H1 (cell line): ENCODE measurements around the gene ERP29. TPM values are rescaled to one million over a fixed set of nuclear protein-coding genes. Genes with fewer than 3 reads are reported as not detected.

Source experiments
- CTCF ChIA-PET: fragments of 300-600 bp; sonication (Branson Sonifier 250); formaldehyde crosslinking; loops from one replicate; lab custom pipeline; 2021; ENCODE audit not compliant: partially characterized antibody; lab: Charles Lee
- POLR2A ChIA-PET: fragments of 300-600 bp; sonication (Branson Sonifier 250); formaldehyde crosslinking; loops from one replicate; lab custom pipeline; 2021; ENCODE audit warnings: inconsistent platforms; ENCODE audit not compliant: partially characterized antibody; lab: Charles Lee
- DNase-seq, 2 experiments: peaks; one replicate each; pipeline versions ENCODE4 v3.0.0 to v3.0.0-alpha.2; 2010 to 2022; ENCODE audit warnings: low spot score in 2 of 2, low read depth in 1 of 2, mixed read lengths in 1 of 2
- FAIRE-seq: peaks from 2 replicates; lab custom pipeline; 2011; peaks lifted over from hg19 to GRCh38; lab: Jason Lieb, UNC
- H2AFZ ChIP-seq: 2 replicates; pipeline ENCODE4 v1.8.1; 2012; ENCODE audit warnings: low read length, inconsistent platforms
- H2AK5ac ChIP-seq: 2 replicates; pipeline ENCODE4 v1.6.1; 2013; ENCODE audit warnings: low read depth, low read length
- H2BK120ac ChIP-seq: replicated peaks from 2 replicates; pipeline ENCODE3; 2013; ENCODE audit warnings: low read depth, low read length, inconsistent platforms
- H2BK12ac ChIP-seq: 2 replicates; pipeline ENCODE4 v1.6.1; 2013; ENCODE audit warnings: low read depth, low read length
- H2BK15ac ChIP-seq: 2 replicates; pipeline ENCODE4 v1.6.1; 2013; ENCODE audit warnings: low read length
- H2BK20ac ChIP-seq: 2 replicates; pipeline ENCODE4 v1.6.1; 2013; ENCODE audit warnings: low read length
- H2BK5ac ChIP-seq: 2 replicates; pipeline ENCODE4 v1.6.1; 2013; ENCODE audit warnings: low read depth, low read length
- H3K14ac ChIP-seq: 2 replicates; pipeline ENCODE4 v1.6.1; 2013; ENCODE audit warnings: inconsistent platforms; ENCODE audit not compliant: insufficient read length
- H3K18ac ChIP-seq: 2 replicates; pipeline ENCODE4 v1.6.1; 2013; ENCODE audit warnings: low read length; ENCODE audit errors: extremely low read depth
- H3K23ac ChIP-seq: 2 replicates; pipeline ENCODE4 v1.6.1; 2013; ENCODE audit warnings: inconsistent platforms; ENCODE audit not compliant: insufficient read length
- H3K23me2 ChIP-seq: 2 replicates; pipeline ENCODE4 v1.6.1; 2013; ENCODE audit warnings: low read depth, low read length
- H3K27ac ChIP-seq: 2 replicates; pipeline ENCODE4 v1.6.1; 2011; ENCODE audit warnings: low read depth, low read length, inconsistent platforms
- H3K27me3 ChIP-seq, 4 experiments: replicated peaks in 1 of 4; 1 replicate in 1 of 4; 2 replicates in 3 of 4; pipeline versions ENCODE4 v1.6.1 to v1.8.1; 2011 to 2013; ENCODE audit warnings: low read length in 3 of 4, mild to moderate bottlenecking in 3 of 4, inconsistent platforms in 2 of 4, mixed read lengths in 2 of 4, moderate library complexity in 1 of 4; ENCODE audit not compliant: control insufficient read depth in 3 of 4, insufficient read depth in 3 of 4; ENCODE audit errors: extremely low read depth in 1 of 4
- H3K36me3 ChIP-seq, 4 experiments: 2 replicates each; pipeline versions ENCODE4 v1.6.1 to v1.8.1; 2011 to 2013; ENCODE audit warnings: mild to moderate bottlenecking in 4 of 4, low read length in 3 of 4, moderate library complexity in 2 of 4, control low read depth in 1 of 4, inconsistent platforms in 1 of 4; ENCODE audit not compliant: insufficient read depth in 4 of 4, control insufficient read depth in 2 of 4
- H3K4ac ChIP-seq: replicated peaks from 2 replicates; pipeline ENCODE3; 2013; ENCODE audit warnings: low read length, low read depth, mixed read lengths, inconsistent platforms; ENCODE audit not compliant: insufficient read length
- H3K4me1 ChIP-seq, 4 experiments: replicated peaks in 1 of 4; 1 replicate in 1 of 4; 2 replicates in 3 of 4; pipeline versions ENCODE4 v1.6.1 to v1.8.1; 2011 to 2013; ENCODE audit warnings: low read length in 3 of 4, inconsistent platforms in 2 of 4, mixed read lengths in 1 of 4; ENCODE audit not compliant: insufficient read depth in 4 of 4, control insufficient read depth in 3 of 4
- H3K4me2 ChIP-seq, 2 experiments: 2 replicates each; pipeline versions ENCODE4 v1.6.1 to v1.8.1; 2011 to 2013; ENCODE audit warnings: low read depth in 2 of 2, low read length in 2 of 2, control low read depth in 1 of 2, inconsistent platforms in 1 of 2, mild to moderate bottlenecking in 1 of 2; ENCODE audit not compliant: insufficient read depth in 1 of 2
- H3K4me3 ChIP-seq, 4 experiments: fragments of 200-600, 300-600 bp in 1 of 4; sonication (generic), shearing (Covaris generic), sonication (Bioruptor Twin) in 1 of 4; 2 replicates each; pipeline versions ENCODE4 v1.5.1 to v1.8.1; 2011 to 2016; ENCODE audit warnings: low read length in 4 of 4, low read depth in 3 of 4, control low read depth in 2 of 4, inconsistent platforms in 2 of 4, mild to moderate bottlenecking in 2 of 4, mixed read lengths in 1 of 4, moderate library complexity in 1 of 4; ENCODE audit not compliant: insufficient read depth in 2 of 4; ENCODE audit errors: extremely low read depth in 1 of 4
- H3K56ac ChIP-seq: replicated peaks from 2 replicates; pipeline ENCODE3; 2013; ENCODE audit warnings: low read depth, mild to moderate bottlenecking, mixed read lengths, low read length, inconsistent platforms; ENCODE audit not compliant: insufficient read length
- H3K79me1 ChIP-seq: 2 replicates; pipeline ENCODE4 v1.6.1; 2013; ENCODE audit warnings: low read depth, low read length, control low read depth
- H3K79me2 ChIP-seq, 2 experiments: 2 replicates each; pipeline versions ENCODE4 v1.6.1 to v1.8.1; 2012 to 2013; ENCODE audit warnings: low read length in 2 of 2, mild to moderate bottlenecking in 2 of 2, inconsistent platforms in 1 of 2; ENCODE audit not compliant: insufficient read depth in 2 of 2, control insufficient read depth in 1 of 2
- H3K9ac ChIP-seq, 4 experiments: replicated peaks in 1 of 4; 1 replicate in 1 of 4; 2 replicates in 3 of 4; pipeline versions ENCODE4 v1.6.1 to v1.8.1; 2011 to 2013; ENCODE audit warnings: low read depth in 3 of 4, low read length in 3 of 4, control low read depth in 2 of 4, mild to moderate bottlenecking in 2 of 4, moderate library complexity in 2 of 4, inconsistent platforms in 1 of 4; ENCODE audit errors: extremely low read depth in 1 of 4
- H3K9me3 ChIP-seq, 2 experiments: 2 replicates each; pipeline versions ENCODE4 v1.6.1 to v1.8.1; 2012 to 2013; ENCODE audit warnings: mild to moderate bottlenecking in 2 of 2, moderate library complexity in 2 of 2, control low read depth in 1 of 2, inconsistent platforms in 1 of 2, low read depth in 1 of 2, low read length in 1 of 2, mixed read lengths in 1 of 2; ENCODE audit not compliant: insufficient read depth in 2 of 2
- H4K20me1 ChIP-seq, 2 experiments: replicated peaks in 1 of 2; 2 replicates each; pipeline versions ENCODE3 to v1.8.1; 2011 to 2013; ENCODE audit warnings: inconsistent platforms in 2 of 2, low read length in 2 of 2, mild to moderate bottlenecking in 1 of 2; ENCODE audit not compliant: insufficient read depth in 2 of 2, control insufficient read depth in 1 of 2
- H4K5ac ChIP-seq: 2 replicates; pipeline ENCODE4 v1.6.1; 2013; ENCODE audit warnings: low read length, low read depth, mixed read lengths, inconsistent platforms; ENCODE audit not compliant: insufficient read length
- H4K8ac ChIP-seq: 2 replicates; pipeline ENCODE4 v1.8.0; 2013; ENCODE audit warnings: mild to moderate bottlenecking, moderate library complexity, low read length, inconsistent platforms; ENCODE audit not compliant: insufficient read depth; ENCODE audit errors: extremely low read depth
- H4K91ac ChIP-seq: replicated peaks from 2 replicates; pipeline ENCODE3; 2013; ENCODE audit warnings: low read length, mixed read lengths, inconsistent platforms; ENCODE audit not compliant: insufficient read length
- CHD2 ChIP-seq: IDR thresholded peaks from 2 replicates; pipeline ENCODE4 v1.6.1; 2012; ENCODE audit warnings: low read length, improper control_type of control experiment
- CREB1 ChIP-seq: IDR thresholded peaks from 2 replicates; pipeline ENCODE4 v1.6.1; 2012; ENCODE audit warnings: inconsistent platforms
- FOSL1 ChIP-seq: IDR thresholded peaks from 2 replicates; pipeline ENCODE4 v1.6.1; 2011; ENCODE audit warnings: mild to moderate bottlenecking, low read depth, low read length, moderate library complexity; ENCODE audit not compliant: insufficient read depth
- GTF2F1 ChIP-seq: IDR thresholded peaks from 2 replicates; pipeline ENCODE4 v1.6.1; 2012; ENCODE audit warnings: low read depth, low read length, improper control_type of control experiment, borderline replicate concordance
- WGBS, 2 experiments: shearing (Covaris generic) in 1 of 2; methylation state at CpG; one replicate each; pipeline versions ENCODE4 v1.1.6 to v1.1.7; 2013 to 2015; ENCODE audit warnings: low lambda C conversion rate in 2 of 2, mixed read lengths in 2 of 2, inconsistent platforms in 1 of 2, low coverage in 1 of 2, missing lambda C conversion rate in 1 of 2; ENCODE audit not compliant: insufficient replicate concordance in 2 of 2, insufficient coverage in 1 of 2, insufficient read length in 1 of 2; ENCODE audit errors: extremely low coverage in 1 of 2, missing lambda C conversion rate in 1 of 2; 5-methylcytosine and 5-hydroxymethylcytosine counted together
- polyA plus RNA-seq, 7 experiments: library from polyadenylated mRNA; depleted of rRNA in 3 of 7; stranded (reverse) in 5 of 7; unstranded in 2 of 7; fragments of >200 nt in 5 of 7; fragments of 200-250 nt in 2 of 7; gene quantifications; 1 replicate in 5 of 7; 2 replicates in 1 of 7; 4 replicates in 1 of 7; pipeline versions ENCODE4 v1.2.1 to v1.2.3, GENCODE V29; 2011 to 2013; ENCODE audit warnings: missing spikeins in 2 of 7, mixed read lengths in 2 of 7
- total RNA-seq: library from RNA; stranded (reverse); fragmentation: NEBNext Ultra II Directional; extraction: Animal tissue kit (Norgen Biotek cat#: 25700); gene quantifications from 2 replicates; pipeline ENCODE4 v1.2.1, GENCODE V29; 2021

Gene ERP29
- total and polyA plus RNA-seq, 2 of the 8 experiments (the other 6 are each of a cell fraction or from before 2014, with no cell fraction given), result 88.7 to 171 TPM

GRCh38 chr12:112015938-112016337 is 2.7 kb downstream of the ERP29 start:
- Histone ChIP-seq H4K5ac (no peak overlapping the region), H3K9ac (no peak overlapping the region), H3K9me3 (no peaks in the 10 kb centered on the region), H3K27ac (no peak overlapping the region), H2BK20ac (no peak overlapping the region), H3K79me1 (peaks cover 18% of the 10 kb centered on the region), H3K23ac (no peak overlapping the region), H3K4ac (no peak overlapping the region), H3K36me3 (peaks cover 3 to 47% (median 25%) of the 10 kb centered on the region in 4 experiments; a peak in 6 of 8 replicates), H3K56ac (no peak overlapping the region), H4K20me1 (peaks cover 11 to 18% of the 10 kb centered on the region in 2 experiments), H3K14ac (no peak overlapping the region), H2AFZ (no peak overlapping the region), H2BK12ac (no peak overlapping the region), H3K4me1 (peaks cover 4 to 13% (median 5%) of the 10 kb centered on the region in 4 experiments), H3K4me3 (no peak overlapping the region), H2AK5ac (no peak overlapping the region), H3K18ac (no peak overlapping the region), H3K23me2 (peaks cover 8% of the 10 kb centered on the region), H2BK120ac (no peak overlapping the region), H4K91ac (no peak overlapping the region), H2BK5ac (no peak overlapping the region), H3K79me2 (peaks cover 20 to 85% of the 10 kb centered on the region in 2 experiments), H2BK15ac (no peak overlapping the region), H3K27me3 (no peaks in the 10 kb centered on the region), H3K4me2 (no peak overlapping the region), H4K8ac (no peak overlapping the region)
- POLR2A ChIA-PET, result interaction anchor here (0.9 to 6.1 kb wide), 6 partner anchors 8 to 273 kb away, joined by 3 to 88 read pairs (median 4); no protein-coding TSS in a partner anchor
- DNase-seq (no peak), FAIRE-seq (no peak)
- no peak for TF ChIP-seq CREB1
- no peak for TF ChIP-seq GTF2F1
- TF ChIP-seq FOSL1, result no peak
- TF ChIP-seq CHD2, result no peak
- WGBS, 2 experiments, result 93% methylated on average over 6 of the region's 6 CpGs; no CpG with 5 or more reads in 1 of the 2 experiments
- CTCF ChIA-PET, result no interaction called here
